HG02763 (cell line): ENCODE data around the gene SLC36A4.
"Not testable (repeated sequence)": the region's sequence is repeated elsewhere in the genome, so short reads cannot be mapped to it uniquely, and the experiment has no call there.

Experiments
- ATAC-seq: cut with Tn5 transposase; IDR thresholded peaks from one replicate; pipeline ENCODE4 v1.9.1; 2021; ENCODE audit warnings: mild to moderate bottlenecking, moderate library complexity; ENCODE audit not compliant: unreplicated experiment

The SLC36A4 gene

GRCh38 chr11:93194673-93195291 lies 3.0 kb downstream of the SLC36A4 start:
- ATAC-seq, result no peak

- ATAC-seq, result no peak
Observed at GRCh38 chr11:93193731-93194130, 4.1 kb downstream of the SLC36A4 start.

DNA sequence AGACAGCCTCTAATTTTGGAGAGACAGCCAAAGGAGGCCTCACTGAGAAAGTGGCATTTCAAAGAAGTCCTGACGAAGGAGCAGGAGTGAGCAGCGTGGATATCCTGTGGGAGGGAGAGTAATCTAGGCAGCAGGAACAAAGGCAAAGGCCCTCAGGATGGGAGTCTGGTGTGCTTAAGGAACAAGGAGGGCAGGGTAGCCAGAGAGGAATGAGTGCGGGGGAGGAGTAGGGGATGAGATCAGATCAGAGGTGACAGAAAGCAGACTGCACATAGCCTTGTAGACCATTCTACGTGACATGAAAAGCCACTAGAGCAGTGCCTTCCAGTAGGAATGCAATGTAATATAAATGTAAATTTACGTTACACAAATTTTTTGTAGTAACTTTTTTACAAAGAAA lies 5.6 kb downstream of the SLC36A4 start:
- ATAC-seq, result no peak

- ATAC-seq, result no peak
Observed at GRCh38 chr11:93189462-93189861, 8.3 kb downstream of the SLC36A4 start.

DNA sequence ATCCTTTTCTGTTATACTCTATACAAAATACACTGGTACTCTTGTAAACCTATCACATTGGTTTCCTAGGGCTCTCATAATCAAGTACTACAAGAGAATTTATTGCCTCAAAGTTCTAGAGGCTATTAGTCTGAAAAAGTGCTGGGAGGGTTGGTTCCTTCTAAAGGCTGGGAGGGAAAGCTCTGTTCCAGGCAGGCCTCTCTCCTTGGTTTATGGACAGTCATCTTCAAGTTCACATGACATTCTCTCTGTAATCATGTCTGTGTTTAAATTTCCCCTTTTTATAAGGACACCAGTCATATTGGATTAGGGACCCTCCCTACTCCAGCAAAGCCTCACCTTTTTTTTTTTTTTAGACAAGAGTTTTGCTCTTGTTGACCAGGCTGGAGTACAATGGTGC lies 9.1 kb downstream of the SLC36A4 start:
- no peak for ATAC-seq

- ATAC-seq, result no peak
Observed at GRCh38 chr11:93187290-93187689, 10.5 kb downstream of the SLC36A4 start.

- not testable (repeated sequence) for ATAC-seq
Observed at GRCh38 chr11:93177891-93178290, 19.9 kb downstream of the SLC36A4 start.

DNA sequence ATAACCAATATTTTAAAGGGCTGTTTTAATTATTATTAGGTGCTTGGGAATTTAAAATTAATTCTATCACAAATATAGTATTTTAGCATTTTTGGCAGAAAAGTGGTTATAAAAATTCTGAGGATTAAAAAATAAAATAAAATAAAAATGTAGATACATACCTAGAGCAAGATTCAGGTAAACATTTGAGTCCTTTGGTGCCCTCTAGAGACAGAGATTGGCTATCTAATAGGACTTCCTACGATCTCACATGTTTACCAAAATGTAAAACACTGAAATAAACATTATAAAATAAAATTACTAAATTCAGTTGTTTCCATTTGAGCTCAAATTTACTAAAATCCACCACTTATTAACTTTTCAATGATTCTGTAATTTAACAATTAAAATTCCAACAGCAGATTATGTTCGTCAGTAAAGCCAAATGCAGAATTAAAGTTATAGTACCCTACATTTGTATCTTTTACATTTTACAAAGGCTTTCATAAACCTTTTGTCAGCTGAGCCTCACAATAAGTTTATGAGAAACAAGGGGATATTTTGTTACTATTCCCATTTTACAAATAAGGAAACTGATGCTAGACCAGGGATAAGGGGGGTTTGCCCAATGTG lies 27.7 kb downstream of the SLC36A4 start:
- no peak for ATAC-seq

DNA sequence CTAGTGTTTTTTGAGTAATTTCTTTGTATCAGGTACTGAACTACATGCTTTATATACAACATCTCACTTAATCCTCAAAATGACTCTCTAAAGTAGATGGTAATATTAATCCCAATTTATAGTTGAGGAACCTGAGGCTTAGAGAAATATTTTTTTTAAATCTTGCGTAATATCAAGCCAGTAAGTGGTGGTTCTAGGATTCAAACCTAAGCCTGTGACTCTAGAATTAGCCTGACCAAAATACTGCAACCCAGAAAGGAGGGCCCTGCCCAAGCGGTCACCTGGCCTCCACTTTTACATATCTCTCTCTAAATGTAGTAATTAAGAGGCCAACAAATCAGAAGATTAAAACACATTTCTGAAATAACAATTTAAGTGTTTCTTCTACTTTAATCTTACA lies 28.6 kb downstream of the SLC36A4 start:
- ATAC-seq, result no peak

DNA sequence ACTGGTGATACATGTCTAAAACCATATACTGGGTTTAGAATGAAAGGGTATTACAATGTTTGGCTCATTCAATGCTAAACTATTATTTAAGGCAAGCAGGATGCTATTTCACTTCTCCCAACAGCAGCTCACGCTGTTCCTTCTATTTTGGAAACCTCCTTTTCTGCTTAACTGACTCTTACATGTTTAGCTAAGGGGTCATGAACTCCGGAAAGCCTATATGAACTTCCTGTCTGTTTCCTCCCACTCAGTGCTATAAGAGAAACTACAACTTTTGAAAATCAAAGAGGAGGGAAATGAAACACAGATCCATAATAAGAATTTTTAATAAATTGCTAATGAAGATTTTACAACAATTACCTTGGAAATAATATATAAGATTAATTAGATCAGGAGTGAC lies 30.9 kb downstream of the SLC36A4 start:
- ATAC-seq, result peak; percentile 63

DNA sequence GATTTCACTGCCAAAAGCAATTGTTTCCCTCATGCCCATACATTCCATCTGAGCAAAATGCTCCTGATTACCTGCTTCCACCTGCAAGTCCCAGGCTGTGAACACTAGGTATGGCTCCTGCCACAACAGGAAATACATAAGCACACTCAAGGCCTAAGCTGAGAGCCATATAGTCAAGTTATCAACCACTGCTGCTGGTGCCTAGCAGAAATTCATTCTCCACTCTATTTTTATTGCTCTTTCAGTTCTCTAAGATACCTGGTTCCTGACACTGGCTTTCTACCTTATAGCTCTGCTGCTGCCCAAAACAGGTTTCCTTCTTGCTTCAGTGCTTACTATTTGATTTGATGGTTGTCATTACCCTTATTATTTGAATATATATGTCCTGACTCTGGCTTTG lies 31.6 kb downstream of the SLC36A4 start:
- no peak for ATAC-seq

- ATAC-seq, result no peak
Observed at GRCh38 chr11:93160808-93161207, 37.0 kb downstream of the SLC36A4 start.

- ATAC-seq, result no peak
Observed at GRCh38 chr11:93160156-93160555, 37.6 kb downstream of the SLC36A4 start.

GRCh38 chr11:93159721-93160120 lies 38.1 kb downstream of the SLC36A4 start:
- ATAC-seq, result no peak

DNA sequence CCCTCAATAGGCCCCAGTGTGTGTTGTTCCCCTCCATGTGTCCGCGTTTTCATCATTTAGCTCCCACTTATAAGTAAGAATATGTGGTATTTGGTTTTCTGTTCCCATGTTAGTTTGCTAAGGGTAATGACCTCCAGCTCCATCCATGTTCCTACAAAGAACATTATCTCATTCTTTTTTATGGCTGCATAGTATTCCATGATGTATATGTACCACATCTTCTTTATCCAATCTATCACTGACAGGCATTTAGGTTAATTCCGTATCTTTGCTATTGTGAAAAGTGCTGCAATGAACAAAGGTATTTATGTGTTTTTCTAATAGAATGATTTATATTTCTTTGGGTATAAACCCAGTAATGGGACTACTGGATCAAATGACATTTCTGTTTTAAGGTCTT lies 42.1 kb downstream of the SLC36A4 start:
- ATAC-seq, result no peak

- no peak for ATAC-seq
Observed at GRCh38 chr11:93145390-93145915, 52.3 kb downstream of the SLC36A4 start.

GRCh38 chr11:93143800-93144199 lies 54.0 kb downstream of the SLC36A4 start:
- ATAC-seq, result no peak

- no peak for ATAC-seq
Observed at GRCh38 chr11:93143186-93143585, 54.6 kb downstream of the SLC36A4 start.

DNA sequence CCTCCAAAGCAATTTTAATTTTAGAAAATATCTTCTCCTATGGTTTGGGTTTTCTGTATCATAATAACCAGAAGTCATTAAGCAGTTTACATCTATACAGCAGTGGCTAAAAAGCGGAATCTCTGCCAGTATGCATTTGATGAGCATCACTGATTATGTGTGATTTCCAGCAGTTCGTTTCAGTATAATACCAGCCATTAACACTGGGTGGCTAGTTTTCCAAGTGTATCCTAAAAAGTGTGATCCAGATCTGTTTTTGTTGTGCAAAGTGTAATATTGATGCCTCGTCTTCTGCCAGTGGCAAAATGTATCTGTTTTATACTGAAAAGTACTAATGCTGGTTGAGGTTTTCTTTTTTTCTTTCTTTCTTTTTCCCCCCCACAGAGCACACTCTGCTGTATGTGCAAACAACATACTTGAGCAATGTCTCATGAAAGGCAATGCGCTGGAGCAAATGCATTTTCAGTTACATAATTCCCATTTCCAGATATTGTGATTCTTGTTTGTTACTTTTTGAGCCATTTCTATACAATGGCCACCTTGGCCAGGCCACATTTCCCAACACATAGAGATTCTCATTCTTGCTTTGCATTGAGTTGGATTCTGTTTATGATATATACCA lies 64.2 kb downstream of the SLC36A4 start:
- ATAC-seq, result no peak

- no peak for ATAC-seq
Observed at GRCh38 chr11:93132836-93133235, 65.0 kb downstream of the SLC36A4 start.

- ATAC-seq, result no peak
Observed at GRCh38 chr11:93131709-93132108, 66.1 kb downstream of the SLC36A4 start.

- no peak for ATAC-seq
Observed at GRCh38 chr11:93128574-93128973, 69.2 kb downstream of the SLC36A4 start.
